IMR-90 (cell line): ENCODE measurements around the gene TRIM26. TPM values are rescaled to one million over a fixed set of nuclear protein-coding genes. Genes with fewer than 3 reads are reported as not detected.

Source experiments
- ATAC-seq: fragments of 200-7000 bp; cut with Tn5 transposase; 2 replicates; pipeline ENCODE4 v1.9.1; 2020; ENCODE audit warnings: low read depth, mild to moderate bottlenecking, moderate library complexity
- BruUV-seq: library from RNA; stranded (reverse); fragments of 400-500 nt; replicated peaks from 2 replicates; lab custom pipeline; 2021; lab: Mats Ljungman, UMichigan
- CTCF ChIA-PET: fragments of 300-600 bp; formaldehyde crosslinking; extraction: SDS; loops from one replicate; lab custom pipeline; 2021; ENCODE audit warnings: antibody characterized with exemption; lab: Yijun Ruan, JAX
- POLR2A ChIA-PET: fragments of 300-600 bp; sonication (Branson Sonifier 250); formaldehyde crosslinking; loops from one replicate; lab custom pipeline; 2022; ENCODE audit warnings: antibody characterized with exemption; ENCODE audit not compliant: unreplicated experiment; lab: Charles Lee
- DNase-seq: peaks from one replicate; pipeline ENCODE4 v3.0.0; 2013
- H2AFZ ChIP-seq: replicated peaks from 2 replicates; pipeline ENCODE3; 2013; ENCODE audit warnings: low read length, mild to moderate bottlenecking; ENCODE audit not compliant: poor library complexity
- H2AK5ac ChIP-seq: 2 replicates; pipeline ENCODE4 v1.6.1; 2013; ENCODE audit warnings: low read depth, low read length, inconsistent platforms
- H2AK9ac ChIP-seq: replicated peaks from 2 replicates; pipeline ENCODE3; 2013; ENCODE audit warnings: mild to moderate bottlenecking, low read depth, low read length, moderate library complexity; ENCODE audit not compliant: poor library complexity
- H2BK120ac ChIP-seq: 2 replicates; pipeline ENCODE4 v1.6.1; 2013; ENCODE audit warnings: low read depth, low read length, inconsistent platforms
- H2BK15ac ChIP-seq: 3 replicates; pipeline ENCODE4 v1.6.1; 2013; ENCODE audit warnings: low read depth, low read length, inconsistent platforms
- H2BK20ac ChIP-seq: 2 replicates; pipeline ENCODE4 v1.6.1; 2013; ENCODE audit warnings: low read depth, mild to moderate bottlenecking, inconsistent platforms, low read length, moderate library complexity
- H2BK5ac ChIP-seq: 2 replicates; pipeline ENCODE4 v1.6.1; 2013; ENCODE audit warnings: mild to moderate bottlenecking, low read depth, low read length, inconsistent platforms; ENCODE audit not compliant: poor library complexity, severe bottlenecking
- H3K14ac ChIP-seq: replicated peaks from 2 replicates; pipeline ENCODE4 v1.6.1; 2013; ENCODE audit warnings: low read depth, low read length, inconsistent platforms
- H3K18ac ChIP-seq: 2 replicates; pipeline ENCODE4 v1.6.1; 2013; ENCODE audit warnings: low read depth, low read length, control low read depth
- H3K23ac ChIP-seq: 2 replicates; pipeline ENCODE4 v1.6.1; 2013; ENCODE audit warnings: low read depth, low read length, inconsistent platforms
- H3K27ac ChIP-seq: 2 replicates; pipeline ENCODE4 v1.5.1; 2013; ENCODE audit warnings: mild to moderate bottlenecking, control low read depth, low read length; ENCODE audit not compliant: insufficient read depth
- H3K27me3 ChIP-seq: 2 replicates; pipeline ENCODE4 v1.6.1; 2013; ENCODE audit warnings: low read length; ENCODE audit not compliant: control insufficient read depth, insufficient read depth
- H3K36me3 ChIP-seq: 2 replicates; pipeline ENCODE4 v1.6.1; 2013; ENCODE audit warnings: low read length, mixed read lengths; ENCODE audit not compliant: control insufficient read depth, insufficient read depth
- H3K4ac ChIP-seq: 2 replicates; pipeline ENCODE4 v1.6.1; 2013; ENCODE audit warnings: low read depth, low read length, inconsistent platforms
- H3K4me1 ChIP-seq: 2 replicates; pipeline ENCODE4 v1.6.1; 2013; ENCODE audit warnings: low read length, mixed read lengths; ENCODE audit not compliant: control insufficient read depth, insufficient read depth
- H3K4me2 ChIP-seq: 2 replicates; pipeline ENCODE4 v1.6.1; 2013; ENCODE audit warnings: low read depth, mild to moderate bottlenecking, control low read depth, low read length, moderate library complexity
- H3K4me3 ChIP-seq: 2 replicates; pipeline ENCODE4 v1.5.1; 2013; ENCODE audit warnings: low read depth, mild to moderate bottlenecking, control low read depth, low read length, moderate library complexity; ENCODE audit not compliant: insufficient read depth
- H3K56ac ChIP-seq: 2 replicates; pipeline ENCODE4 v1.6.1; 2013; ENCODE audit warnings: low read length, inconsistent platforms; ENCODE audit not compliant: insufficient read depth; ENCODE audit errors: extremely low read depth
- H3K79me1 ChIP-seq, 2 experiments: 2 replicates each; pipeline ENCODE4 v1.6.1; 2013; ENCODE audit warnings: low read length in 2 of 2, inconsistent platforms in 1 of 2, low read depth in 1 of 2
- H3K9ac ChIP-seq: 2 replicates; pipeline ENCODE4 v1.6.1; 2013; ENCODE audit warnings: low read depth, low read length, control low read depth
- H3K9me1 ChIP-seq: 2 replicates; pipeline ENCODE4 v1.6.1; 2013; ENCODE audit warnings: low read length, inconsistent platforms; ENCODE audit not compliant: insufficient read depth
- H3K9me3 ChIP-seq: 2 replicates; pipeline ENCODE4 v1.6.1; 2013; ENCODE audit warnings: low read length; ENCODE audit not compliant: control insufficient read depth, insufficient read depth
- H4K20me1 ChIP-seq: 2 replicates; pipeline ENCODE4 v1.6.1; 2013; ENCODE audit warnings: low read length, inconsistent platforms; ENCODE audit not compliant: insufficient read depth
- H4K5ac ChIP-seq: 2 replicates; pipeline ENCODE4 v1.6.1; 2013; ENCODE audit warnings: mild to moderate bottlenecking, low read depth, low read length, control low read depth
- H4K8ac ChIP-seq, 2 experiments: 2 replicates each; pipeline ENCODE4 v1.6.1; 2013; ENCODE audit warnings: low read depth in 2 of 2, low read length in 2 of 2, control low read depth in 1 of 2, inconsistent platforms in 1 of 2
- H4K91ac ChIP-seq: 2 replicates; pipeline ENCODE4 v1.6.1; 2013; ENCODE audit warnings: low read depth, low read length, inconsistent platforms; ENCODE audit not compliant: insufficient read depth
- BHLHE40 ChIP-seq: fragments of 150-350 bp; IDR thresholded peaks from 2 replicates; pipeline ENCODE4 v1.6.1; 2016; ENCODE audit warnings: mild to moderate bottlenecking, low read depth, low read length
- CHD1 ChIP-seq: IDR thresholded peaks from 2 replicates; pipeline ENCODE4 v1.6.1; 2012; ENCODE audit warnings: low read depth, low read length, improper control_type of control experiment
- MAFK ChIP-seq: IDR thresholded peaks from 2 replicates; pipeline ENCODE4 v1.6.1; 2012; ENCODE audit warnings: low read depth, low read length, improper control_type of control experiment
- MXI1 ChIP-seq: IDR thresholded peaks from 2 replicates; pipeline ENCODE4 v1.6.1; 2012; ENCODE audit warnings: low read depth, mild to moderate bottlenecking, low read length, moderate library complexity, borderline replicate concordance
- POLR2A ChIP-seq: IDR thresholded peaks from 2 replicates; pipeline ENCODE4 v1.6.1; 2012; ENCODE audit warnings: mild to moderate bottlenecking, low read depth, low read length
- RAD21 ChIP-seq: IDR thresholded peaks from 2 replicates; pipeline ENCODE4 v1.6.1; 2012; ENCODE audit warnings: low read length, improper control_type of control experiment
- SMC3 ChIP-seq: fragments of 150-350 bp; IDR thresholded peaks from 2 replicates; pipeline ENCODE4 v1.6.1; 2016; ENCODE audit warnings: low read depth, mild to moderate bottlenecking, antibody characterized with exemption, low read length, moderate library complexity
- WGBS, 2 experiments: methylation state at CpG; one replicate each; pipeline versions ENCODE4 v1.1.5 to v1.1.7; 2013; ENCODE audit warnings: missing lambda C conversion rate in 2 of 2; ENCODE audit not compliant: insufficient read length in 1 of 2; ENCODE audit errors: extremely low coverage in 2 of 2; 5-methylcytosine and 5-hydroxymethylcytosine counted together
- dilution Hi-C: fragments of 300-500 bp; cut with HindIII; formaldehyde crosslinking; loops from one replicate; pipeline ENCODE4 v1.14.3; 2018; ENCODE audit warnings: low sequenced_read_pairs; ENCODE audit not compliant: unreplicated experiment
- in situ Hi-C: fragments of 300-500 bp; cut with MboI; formaldehyde crosslinking; loops from 3 replicates; pipeline ENCODE4 v1.14.3; 2019; ENCODE audit warnings: low sequenced_read_pairs, inconsistent platforms, mixed read lengths
- intact Hi-C: fragments of 100-400 bp; cut with micrococcal nuclease; formaldehyde crosslinking; loops from 2 replicates; pipeline ENCODE4 v1.10.0; 2022
- polyA plus RNA-seq, 3 experiments: library from polyadenylated mRNA; depleted of rRNA; stranded (reverse); fragments of >200 nt; gene quantifications; 2 replicates each; pipeline ENCODE4 v1.2.3, GENCODE V29; 2012; ENCODE audit warnings: low replicate concordance in 1 of 3
- total RNA-seq: library from RNA; depleted of rRNA; stranded (reverse); fragments of >200 nt; gene quantifications from 2 replicates; pipeline ENCODE4 v1.2.3, GENCODE V29; 2012
- TF ChIP-seq, protein P1 (sequence below): fragments of 150-350 bp; IDR thresholded peaks from 2 replicates; pipeline ENCODE4 v1.6.1; 2017; ENCODE audit warnings: mild to moderate bottlenecking, antibody characterized with exemption, low read length, low read depth
- TF ChIP-seq, protein P2 (sequence below): fragments of 150-350 bp; IDR thresholded peaks from 2 replicates; pipeline ENCODE4 v1.6.1; 2016; ENCODE audit warnings: low read depth, mild to moderate bottlenecking, low read length, moderate library complexity, borderline replicate concordance

Gene TRIM26
- total and polyA plus RNA-seq, 2 of the 4 experiments (the other 2 are of a cell fraction), result 22.6 to 23.8 TPM

DNA sequence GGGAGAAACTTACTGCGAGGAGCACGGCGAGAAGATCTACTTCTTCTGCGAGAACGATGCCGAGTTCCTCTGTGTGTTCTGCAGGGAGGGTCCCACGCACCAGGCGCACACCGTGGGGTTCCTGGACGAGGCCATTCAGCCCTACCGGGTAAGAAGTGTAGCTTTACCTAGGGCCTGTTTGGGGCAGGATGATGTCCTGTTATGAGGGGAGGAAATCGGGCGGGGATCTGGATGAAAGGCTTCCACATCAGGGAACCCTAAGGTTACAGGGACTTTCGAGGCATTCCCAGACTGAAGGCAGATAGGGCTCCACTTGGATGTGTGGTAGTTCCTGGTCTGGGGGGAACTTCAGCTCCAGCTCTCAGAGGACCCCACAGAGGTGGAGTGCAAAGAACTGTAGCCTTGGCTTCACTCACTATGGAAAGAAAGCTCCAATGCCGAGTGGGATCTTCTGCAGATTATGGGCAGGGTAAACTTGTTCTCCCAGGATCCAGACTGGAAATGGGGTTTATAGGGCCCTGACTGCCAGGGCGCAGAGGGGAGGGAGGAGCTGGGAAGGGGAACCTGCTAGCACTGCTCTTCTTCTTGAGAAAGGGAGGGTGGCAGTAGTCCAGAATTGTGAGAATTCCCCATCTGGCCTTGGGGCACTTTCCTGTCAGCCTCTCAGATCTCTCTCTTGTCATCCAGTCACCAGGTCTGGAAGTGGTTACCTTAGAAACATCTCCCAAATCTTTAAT is 49.1 kb downstream of the TRIM26 start:
- Histone ChIP-seq H4K20me1 (no peaks in the 10 kb centered on the region), H3K14ac (no peak overlapping the region), H4K5ac (no peak overlapping the region), H2BK120ac (no peak overlapping the region), H3K4me2 (no peak overlapping the region), H3K23ac (no peak overlapping the region), H3K4me3 (no peak overlapping the region), H3K56ac (no peak overlapping the region), H3K4ac (no peak overlapping the region), H3K18ac (no peak overlapping the region), H4K8ac (no peak overlapping the region), H2BK15ac (no peak overlapping the region), H3K27me3 (peaks cover 39% of the 10 kb centered on the region), H3K4me1 (no peaks in the 10 kb centered on the region), H3K79me1 (no peaks in the 10 kb centered on the region), H3K27ac (no peak overlapping the region), H3K9me1 (no peaks in the 10 kb centered on the region), H3K9me3 (no peaks in the 10 kb centered on the region), H2BK20ac (no peak overlapping the region), H2AK9ac (no peak overlapping the region), H2AFZ (no peak overlapping the region), H2BK5ac (no peak overlapping the region), H4K91ac (no peak overlapping the region), H3K36me3 (no peaks in the 10 kb centered on the region), H2AK5ac (no peak overlapping the region), H3K9ac (no peak overlapping the region)
- no peak for ATAC-seq
- TF ChIP-seq SMC3, result no peak
- TF ChIP-seq, protein P1, sequence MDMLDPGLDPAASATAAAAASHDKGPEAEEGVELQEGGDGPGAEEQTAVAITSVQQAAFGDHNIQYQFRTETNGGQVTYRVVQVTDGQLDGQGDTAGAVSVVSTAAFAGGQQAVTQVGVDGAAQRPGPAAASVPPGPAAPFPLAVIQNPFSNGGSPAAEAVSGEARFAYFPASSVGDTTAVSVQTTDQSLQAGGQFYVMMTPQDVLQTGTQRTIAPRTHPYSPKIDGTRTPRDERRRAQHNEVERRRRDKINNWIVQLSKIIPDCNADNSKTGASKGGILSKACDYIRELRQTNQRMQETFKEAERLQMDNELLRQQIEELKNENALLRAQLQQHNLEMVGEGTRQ, result no peak
- no peak for TF ChIP-seq POLR2A
- no peak for TF ChIP-seq CHD1
- no peak for TF ChIP-seq MXI1
- TF ChIP-seq BHLHE40, result no peak
- no peak for TF ChIP-seq MAFK
- TF ChIP-seq, protein P2, sequence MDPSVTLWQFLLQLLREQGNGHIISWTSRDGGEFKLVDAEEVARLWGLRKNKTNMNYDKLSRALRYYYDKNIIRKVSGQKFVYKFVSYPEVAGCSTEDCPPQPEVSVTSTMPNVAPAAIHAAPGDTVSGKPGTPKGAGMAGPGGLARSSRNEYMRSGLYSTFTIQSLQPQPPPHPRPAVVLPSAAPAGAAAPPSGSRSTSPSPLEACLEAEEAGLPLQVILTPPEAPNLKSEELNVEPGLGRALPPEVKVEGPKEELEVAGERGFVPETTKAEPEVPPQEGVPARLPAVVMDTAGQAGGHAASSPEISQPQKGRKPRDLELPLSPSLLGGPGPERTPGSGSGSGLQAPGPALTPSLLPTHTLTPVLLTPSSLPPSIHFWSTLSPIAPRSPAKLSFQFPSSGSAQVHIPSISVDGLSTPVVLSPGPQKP, result no peak
- no peak for TF ChIP-seq RAD21
- in situ Hi-C loops (no loop called here), dilution Hi-C loops (no loop called here), intact Hi-C loops (no loop called here)
- CTCF ChIA-PET, result no interaction called here
- no TSS peak for BruUV-seq
- POLR2A ChIA-PET, result no interaction called here
- no peak for DNase-seq
- no CpG with 5 or more reads among the region's 16 CpGs for WGBS, 2 experiments
